Middle frontal gyrus (tissue), 1 donor: ENCODE measurements around the gene GAPDH.
"Not testable (repeated sequence)": the region's sequence is repeated elsewhere in the genome, so short reads cannot be mapped to it uniquely, and the experiment has no call there.

Experiments
- DNase-seq: peaks from one replicate; pipeline ENCODE4 v3.0.0-alpha.2; 2015; ENCODE audit warnings: low spot score; ENCODE audit errors: extremely low spot score

GAPDH gene

DNA sequence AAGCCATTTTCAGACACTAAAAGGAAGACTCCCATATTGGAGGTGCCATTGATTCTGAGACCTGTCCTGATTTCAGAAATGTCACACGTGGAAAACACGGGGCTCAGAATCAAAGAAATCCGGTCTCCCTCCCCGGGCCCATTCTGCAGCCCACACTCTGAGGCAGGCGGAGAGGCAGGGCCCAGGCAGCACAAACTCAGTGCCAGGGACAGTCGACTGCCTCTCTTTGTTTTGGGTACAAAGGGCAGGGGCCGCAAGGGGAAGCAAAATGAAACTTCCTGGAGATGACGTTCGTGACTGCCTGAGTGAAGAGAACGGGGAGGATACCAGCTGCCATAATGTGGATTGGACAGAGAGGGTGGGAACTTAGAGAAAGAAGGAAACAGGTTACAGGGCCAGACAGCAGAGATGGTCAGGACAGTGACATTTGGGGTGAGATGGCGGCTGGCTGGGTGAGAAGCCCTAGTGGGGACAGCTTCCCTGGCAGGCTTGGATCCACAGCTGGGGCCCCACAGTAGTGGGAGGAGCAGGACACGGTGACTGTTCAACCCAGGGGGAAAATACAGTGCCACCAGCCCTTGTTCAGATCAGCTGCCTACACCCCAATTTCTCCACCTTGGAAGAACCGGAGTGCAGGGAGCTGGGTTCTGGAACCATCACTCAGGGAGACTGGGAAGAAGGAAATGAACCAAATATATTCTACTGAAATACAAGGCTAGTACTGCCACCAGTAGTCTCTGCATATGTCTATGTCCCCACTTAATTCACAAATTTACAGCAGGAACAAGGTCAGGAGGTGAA is 8.1 kb downstream of the GAPDH start:
- no peak for DNase-seq

DNA sequence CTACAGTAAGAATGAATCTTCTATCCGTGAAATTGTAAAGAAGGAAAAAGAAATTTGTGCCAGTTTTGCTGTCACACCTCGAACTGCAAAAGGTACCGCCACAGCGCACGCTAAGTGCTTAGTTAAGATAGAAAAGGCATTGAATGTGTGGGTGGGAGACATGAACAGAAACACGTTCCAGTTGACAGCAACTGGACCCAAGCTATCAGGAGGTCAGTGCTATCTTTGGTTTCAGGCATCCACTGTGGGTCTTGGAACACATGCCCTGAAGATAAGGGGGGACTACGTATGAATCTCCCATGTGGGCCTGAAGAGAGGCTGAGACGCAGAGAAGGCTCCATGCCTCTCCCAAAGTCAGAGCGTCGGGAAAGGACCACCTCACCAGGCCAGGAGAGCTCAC is 11.7 kb downstream of the GAPDH start:
- no peak for DNase-seq

DNA sequence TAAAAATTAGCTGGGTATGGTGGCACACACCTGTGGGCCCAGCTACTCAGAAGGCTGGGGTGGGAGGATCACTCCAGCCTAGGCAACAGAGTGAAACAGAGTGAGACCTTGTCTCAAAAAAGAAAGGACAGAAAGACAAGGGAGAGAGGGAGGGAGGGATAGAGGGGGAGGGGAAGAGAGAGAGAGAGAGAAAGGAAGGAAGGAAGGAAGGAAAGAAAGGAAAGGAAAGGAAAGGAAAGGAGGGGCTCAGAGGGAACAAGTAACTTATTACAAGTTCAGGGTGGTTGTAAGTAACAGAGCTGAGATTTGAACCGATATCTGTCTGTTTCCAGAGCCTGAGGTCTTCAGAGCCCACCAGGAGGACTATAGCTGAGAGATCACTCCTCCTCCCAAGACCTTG is 13.2 kb downstream of the GAPDH start:
- no peak for DNase-seq

DNA sequence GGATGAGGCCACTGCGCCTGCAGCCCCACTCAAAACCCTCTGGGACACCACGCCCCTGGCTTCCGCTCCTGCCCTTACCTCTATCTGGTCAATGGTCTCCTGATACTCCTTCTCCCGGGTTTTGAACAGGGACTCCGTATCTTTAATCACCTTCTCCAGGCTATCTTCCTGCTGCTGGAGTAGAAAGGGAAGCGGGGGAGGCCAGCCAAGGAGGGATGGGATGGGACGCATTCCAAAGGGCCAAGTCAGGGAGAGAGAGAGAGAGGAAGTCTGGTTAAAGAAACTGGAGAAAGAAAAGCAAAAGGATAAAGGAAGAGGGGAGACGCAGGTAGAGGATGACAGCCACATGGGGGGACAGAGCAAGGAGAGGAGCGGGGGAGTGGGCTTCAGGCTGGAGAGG is 13.7 kb downstream of the GAPDH start:
- no peak for DNase-seq

DNA sequence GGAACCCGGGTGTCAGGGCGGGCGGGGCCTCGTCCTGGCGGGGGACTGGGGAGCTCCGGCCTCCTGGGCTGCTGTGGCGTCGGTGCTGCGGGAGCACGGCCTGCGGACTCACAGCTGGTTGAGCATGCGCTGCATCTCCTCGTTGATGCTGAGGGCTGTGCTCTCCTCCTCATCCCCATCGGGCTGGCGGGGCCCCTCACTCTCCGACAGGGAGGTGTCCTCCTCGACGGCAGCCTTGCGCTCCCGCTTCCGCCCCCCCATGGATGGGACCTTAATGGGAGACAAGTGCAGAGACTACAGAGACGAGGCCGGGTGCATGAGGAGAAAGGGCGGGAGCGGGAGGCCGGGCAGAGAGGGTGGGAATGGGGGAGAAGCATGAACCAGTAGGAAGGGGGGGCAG is 14.2 kb downstream of the GAPDH start:
- DNase-seq, result no peak

DNA sequence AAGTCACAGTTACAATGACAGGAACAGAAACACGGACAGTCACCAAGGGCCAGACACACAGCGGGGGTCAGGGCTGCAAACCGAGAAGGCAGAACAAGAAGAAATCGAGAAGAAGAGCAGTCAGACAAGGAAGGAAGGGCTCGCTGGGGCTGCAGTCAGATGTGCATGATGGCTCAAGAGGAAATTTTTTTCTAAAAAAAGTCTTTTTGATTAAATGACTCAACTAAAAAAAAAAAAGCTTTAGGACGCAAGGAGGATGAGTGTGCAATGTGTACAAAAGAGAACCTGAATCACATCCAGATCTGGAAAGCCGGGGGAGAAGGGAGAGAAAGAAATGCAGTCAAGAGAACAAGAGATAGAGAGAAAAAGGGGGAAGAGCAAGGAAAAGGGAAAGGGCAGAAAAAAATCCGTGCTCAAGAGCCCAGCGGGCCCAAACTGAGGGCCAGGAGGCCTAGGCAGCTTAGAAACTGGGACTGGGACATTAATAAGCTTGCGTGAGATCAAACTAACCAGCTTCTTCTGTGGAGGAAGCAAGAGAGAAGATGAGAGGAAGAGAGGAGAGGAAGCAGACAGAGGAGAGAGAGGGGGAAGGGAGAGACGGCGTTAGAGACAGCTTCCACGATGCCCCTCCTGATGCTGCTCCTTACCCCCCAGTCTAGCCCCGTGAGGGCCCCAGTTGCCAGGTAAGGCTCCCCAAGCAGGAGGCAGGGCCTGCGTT is 14.8 kb downstream of the GAPDH start:
- no peak for DNase-seq

DNA sequence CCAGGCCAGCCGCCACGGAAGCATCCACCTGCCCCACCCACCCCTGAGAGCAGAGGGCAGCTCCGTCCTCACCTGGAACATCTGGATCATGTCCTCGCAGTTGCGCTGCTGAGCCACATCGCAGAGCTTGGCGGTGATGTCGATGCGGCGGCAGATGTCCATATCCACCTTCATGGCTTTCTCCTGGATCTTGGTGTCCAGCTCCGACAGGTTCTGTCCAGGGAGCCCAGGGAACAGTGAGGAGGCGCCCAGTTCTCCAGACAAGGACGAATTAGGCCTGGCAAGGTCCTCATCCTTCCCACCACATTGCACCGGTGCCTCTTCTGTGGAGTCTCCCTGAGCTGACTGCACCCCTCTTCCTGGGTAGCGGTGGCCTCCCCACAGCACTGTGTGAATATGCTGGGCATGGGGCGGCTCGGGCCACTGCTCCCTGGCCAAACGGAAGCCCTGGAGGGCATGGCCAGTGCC is 15.4 kb downstream of the GAPDH start:
- DNase-seq, result no peak

DNA sequence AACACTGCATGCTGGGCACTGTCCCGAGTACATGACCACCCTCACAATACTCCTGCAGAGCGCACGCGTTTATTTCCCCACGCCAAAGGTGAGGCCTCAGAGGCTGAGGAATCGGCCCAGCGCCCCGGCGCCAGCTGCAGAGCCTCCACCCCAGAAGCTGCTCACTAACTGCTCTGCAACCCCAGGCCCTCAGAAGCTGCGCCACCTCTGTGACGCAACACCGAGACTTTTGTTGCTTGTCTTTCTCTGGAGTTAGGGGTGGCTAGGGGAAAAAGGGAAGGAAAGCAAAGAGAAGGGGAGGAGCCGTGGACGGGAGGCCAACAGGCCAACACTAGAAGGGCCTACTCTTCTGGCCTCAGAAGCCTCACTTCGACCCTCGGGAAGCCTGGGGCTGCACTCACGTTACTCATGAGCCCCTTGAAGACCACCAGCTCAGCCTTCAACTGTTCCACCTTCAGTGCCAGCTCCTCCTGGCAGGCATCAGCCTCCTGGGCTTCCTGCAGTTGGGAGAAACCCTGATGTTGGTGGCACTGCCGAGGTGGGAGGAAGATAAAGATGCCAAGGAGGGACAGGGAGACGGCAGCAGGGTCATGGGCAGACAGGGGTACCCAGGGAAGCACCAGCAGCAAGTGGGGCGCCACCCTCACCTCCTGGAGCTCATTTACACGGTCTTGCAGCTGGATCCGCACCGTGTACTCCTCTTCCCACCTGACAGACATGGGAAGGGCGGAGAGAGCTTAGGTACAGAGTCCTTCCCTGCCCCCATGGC is 16.2 kb downstream of the GAPDH start:
- DNase-seq, result no peak

DNA sequence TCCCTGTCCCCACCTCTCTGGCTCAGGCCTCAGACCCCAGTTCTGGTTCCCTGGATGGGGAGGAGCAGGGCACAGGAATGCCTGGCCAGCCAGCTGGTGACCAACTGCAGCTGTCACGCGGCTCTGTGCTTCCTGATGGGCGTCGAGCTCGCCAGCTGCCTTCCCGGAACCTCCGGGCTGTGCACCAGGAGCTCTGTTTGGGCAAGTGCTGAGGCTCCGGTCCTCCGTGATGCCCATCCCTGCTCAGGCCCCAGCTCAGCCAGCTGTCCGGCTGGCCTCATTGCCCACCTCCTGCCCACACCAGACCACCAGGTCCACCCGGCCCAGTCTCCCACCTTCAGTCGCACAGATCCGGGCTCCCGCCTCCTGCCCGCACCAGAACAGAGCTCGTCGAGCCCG is 16.7 kb downstream of the GAPDH start:
- DNase-seq, result no peak

DNA sequence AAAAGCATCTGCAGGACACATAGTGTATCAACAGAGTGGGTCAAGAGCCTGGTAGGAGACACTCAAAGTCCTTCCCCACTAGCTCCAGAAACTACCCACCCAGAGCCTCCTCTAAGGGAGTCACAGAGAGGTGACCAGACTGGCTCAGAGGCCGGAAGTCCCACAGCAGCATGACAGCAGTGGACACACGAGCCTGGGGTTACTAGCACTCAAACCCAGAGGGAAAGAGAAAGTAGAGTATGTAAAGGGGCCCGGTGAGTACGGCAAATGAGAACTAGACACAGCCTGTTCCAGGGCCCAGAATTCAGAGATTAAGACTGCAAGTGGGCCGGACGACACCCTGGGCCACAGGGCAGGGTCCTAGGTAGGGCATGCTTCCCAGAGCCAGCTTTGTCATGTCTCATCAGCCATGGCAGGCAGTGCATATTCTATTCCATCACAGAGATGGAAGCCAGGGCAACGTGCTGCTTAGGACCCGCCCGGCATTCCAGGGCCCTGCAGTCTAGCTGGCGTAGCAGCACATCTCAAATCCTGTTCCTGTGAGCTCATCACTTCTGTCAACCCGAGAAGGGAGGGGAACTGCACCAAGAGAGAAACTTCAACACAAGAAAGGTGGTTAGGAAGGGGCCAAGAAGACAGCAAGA is 17.3 kb downstream of the GAPDH start:
- DNase-seq, result no peak

DNA sequence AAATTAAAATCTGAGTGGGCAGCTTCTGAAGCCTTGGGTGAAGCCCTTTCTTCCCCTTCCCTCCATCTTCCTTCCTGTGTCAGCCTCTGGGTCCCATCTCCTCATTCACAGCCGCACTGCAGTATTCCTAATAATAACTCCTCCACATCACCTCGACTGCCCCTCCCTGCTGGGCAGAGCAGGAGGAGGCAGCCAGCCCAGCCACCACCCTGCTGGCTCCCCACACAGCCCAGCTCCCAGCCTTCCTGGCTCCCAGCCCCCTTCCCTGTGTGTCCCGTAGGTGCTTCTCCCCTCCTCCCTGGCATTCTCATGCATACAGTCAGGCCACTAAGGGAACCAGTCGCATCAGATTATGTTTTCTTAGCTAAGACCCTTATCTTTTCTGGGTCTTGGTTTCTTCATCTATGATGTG is 17.8 kb downstream of the GAPDH start:
- no peak for DNase-seq

DNA sequence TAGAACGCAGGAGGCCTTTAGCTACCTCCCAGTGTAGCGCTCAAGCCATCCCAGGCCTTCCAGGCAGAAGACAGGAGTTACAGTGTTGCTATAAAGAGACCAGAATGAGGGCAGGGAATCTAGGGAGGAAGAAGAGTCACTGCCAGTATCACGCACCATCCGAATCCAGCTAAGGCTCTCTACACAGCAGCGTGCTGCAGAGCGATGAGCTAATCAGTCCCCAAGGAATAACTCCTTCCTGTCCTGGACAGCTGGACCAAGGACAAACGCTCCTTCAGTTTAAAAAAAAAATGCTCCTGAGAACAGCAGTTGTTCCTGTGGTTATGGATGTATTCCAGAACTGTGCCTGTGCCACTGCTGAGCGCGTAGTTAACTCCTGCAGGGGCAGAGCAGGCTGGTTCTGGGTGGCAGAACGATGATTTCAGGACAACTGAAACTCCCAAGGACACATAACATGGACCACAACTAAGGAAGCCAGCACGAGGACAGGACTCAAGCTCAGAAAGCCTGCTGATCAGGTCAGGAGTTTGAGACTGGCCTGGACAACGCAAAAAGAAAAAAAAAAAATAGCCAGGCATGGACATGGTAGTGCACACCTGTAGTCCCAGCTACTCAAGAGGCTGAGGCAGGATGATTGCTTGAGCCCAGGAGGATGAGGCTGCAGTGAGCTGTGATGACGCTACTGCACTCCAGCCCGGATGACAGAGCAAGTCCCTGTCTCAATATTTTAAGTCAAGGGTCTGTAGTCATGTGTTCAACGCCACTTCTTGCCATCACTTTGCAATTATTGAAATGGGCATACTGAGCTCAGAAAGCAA is 18.9 kb downstream of the GAPDH start:
- no peak for DNase-seq

DNA sequence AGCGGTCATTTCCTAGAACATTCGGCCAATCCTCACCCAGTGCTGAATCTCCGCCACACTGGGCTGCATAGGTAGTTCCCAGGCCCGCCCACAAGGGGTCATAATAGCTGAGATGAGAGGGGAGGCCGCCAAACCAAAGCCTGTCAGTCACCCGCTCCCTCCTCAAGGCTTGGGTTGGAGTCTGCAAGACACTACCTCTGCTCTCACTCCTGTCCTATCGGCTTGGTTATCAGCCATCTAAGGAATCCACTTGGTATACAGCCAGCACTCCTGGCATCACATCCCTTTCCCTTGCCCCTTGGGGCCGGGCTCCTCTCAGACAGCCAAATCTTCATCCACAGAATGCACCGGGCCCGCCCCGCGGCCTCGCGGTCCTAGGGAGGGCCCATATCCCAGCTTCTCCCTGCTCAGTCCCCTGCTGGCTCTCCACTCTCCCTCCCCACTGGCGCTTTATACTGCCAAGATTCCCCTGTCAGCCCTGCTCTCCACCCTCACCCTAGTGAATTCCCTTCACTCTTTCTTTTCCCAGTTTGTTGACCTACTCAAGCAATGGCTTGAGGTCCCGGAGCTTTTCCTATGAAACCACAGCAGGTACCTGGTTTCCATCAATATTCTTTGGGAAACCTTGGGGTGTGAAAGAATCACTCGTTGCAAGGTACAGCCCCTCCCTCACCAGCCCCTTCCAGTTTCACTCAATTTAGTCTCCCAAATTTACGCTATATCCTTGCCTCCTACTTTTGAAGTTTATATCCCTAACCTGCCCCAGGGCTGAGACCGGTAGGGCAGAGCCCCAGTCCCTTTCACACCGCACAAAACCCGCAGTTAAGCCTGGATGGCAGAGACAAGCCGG is 20.1 kb downstream of the GAPDH start:
- DNase-seq, result no peak

DNA sequence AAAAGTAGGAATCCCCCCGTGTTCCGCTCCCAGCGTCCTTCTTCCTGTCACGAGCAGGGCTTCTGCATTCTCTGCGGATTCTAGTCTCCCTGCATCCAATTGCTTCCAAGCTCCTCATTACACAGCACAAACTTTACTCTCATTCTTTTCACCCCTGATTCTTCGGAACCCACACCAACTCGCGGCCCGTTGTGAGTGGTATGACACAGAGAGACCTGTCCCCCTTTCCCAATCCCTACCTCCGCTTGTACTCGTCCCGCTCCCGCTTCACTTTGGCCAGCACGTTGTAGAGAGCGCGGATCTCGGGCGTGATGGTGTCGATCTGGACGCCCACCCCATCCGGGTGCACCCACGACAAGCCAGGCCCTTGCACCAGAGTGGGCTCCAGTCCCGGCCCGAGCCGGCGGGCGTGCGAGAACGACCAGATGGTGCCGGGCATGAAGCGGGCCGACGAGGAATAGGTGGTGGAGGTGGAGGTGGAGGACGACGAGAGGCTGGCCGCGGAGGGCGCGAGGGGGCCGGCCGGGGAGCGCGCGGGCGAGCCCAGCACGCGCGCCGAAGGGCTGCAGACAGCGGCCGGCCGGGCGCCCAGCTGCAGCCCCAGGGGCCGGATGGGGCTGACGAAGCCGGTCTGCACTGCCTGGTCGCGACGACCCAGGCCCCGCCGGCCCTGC is 20.8 kb downstream of the GAPDH start:
- no peak for DNase-seq

DNA sequence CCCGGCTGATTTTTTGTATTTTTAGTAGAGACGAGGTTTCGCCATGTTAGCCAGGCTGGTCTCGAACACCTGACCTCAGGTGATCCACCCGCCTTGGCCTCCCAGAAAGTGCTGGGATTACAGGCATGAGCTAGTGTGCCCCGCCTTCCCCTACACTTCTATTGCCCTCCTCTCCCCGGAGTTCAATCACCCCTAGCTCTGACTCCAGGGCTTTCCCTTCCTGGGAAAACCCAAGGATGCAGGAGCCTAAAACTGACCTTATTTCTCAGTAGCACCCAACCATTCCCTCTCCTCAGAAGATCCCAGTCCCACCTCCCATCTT is 22.1 kb downstream of the GAPDH start:
- DNase-seq, result not testable (repeated sequence)

DNA sequence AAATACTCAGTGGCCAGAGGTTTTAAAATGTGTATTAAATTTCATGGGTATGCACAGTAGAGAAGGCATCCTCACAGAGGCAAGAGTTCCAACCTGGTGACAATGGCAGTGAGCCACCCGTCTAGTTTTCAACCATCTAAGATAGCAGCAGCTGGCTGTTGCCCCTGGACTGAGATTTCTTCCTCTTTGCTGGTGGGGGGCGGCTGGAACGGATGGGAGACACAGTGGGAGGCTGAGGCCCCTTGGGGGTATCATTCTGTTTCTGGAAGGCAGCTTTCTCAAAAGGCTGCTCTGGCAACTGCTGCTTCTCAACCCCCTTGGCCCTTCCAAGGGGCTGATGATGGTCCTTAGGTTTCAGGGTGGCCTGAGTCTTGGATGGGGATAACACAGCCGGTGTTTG is 22.5 kb downstream of the GAPDH start:
- DNase-seq, result no peak

DNA sequence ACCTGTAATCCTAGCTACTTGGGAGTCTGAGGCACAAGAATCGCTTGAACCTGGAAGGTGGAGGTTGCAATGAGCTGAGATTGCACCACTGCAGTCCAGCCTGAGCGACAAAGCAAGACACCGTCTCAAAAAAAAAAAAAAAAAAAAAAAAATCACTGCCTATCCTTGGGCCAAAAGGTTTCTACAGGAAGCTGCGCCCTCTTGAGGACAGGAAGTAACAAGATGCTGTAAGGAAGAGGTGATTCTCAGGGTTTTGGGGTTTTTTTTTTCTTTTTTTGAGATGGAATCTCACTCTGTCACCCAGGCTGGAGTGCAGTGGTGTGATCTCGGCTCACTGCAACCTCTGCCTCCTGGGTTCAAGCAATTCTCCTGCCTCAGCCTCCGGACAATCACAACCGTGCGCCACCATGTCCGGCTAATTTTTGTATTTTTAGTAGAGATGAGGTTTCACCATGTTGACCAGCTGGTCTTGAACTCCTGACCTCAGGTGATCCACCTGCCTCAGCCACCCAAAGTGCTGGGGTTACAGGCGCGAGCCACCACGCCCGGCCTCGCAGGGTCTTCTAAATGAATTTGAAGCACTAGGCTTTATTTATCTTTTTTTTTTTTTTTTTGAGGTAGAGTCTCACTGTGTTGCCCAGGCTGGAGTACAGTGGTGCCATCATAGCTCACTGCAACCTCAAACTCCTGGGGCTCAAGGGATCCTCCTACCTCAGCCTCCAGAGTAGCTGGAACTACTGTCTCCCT is 23.9 kb downstream of the GAPDH start:
- not testable (repeated sequence) for DNase-seq

DNA sequence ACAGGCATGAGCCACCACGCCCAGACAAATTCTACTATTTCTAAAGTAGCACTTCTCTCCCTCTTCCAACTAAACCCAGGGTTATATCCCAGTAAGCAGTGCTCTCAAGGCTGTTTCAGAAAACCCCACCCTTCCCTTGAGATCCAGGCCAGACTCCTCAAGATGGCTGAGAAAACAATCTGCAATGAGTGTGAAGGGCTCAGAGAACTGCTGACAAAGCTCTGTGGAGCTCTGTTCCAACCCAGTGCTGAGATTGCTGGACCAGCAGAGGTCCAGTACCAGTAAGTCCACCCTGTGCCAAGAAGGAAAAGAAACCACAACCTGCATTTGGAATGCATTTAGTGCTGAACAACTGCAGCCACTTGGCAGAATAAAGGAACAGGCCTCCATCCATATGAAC is 25.2 kb downstream of the GAPDH start:
- DNase-seq, result no peak
